ENCODE data around the gene FGF6.

Gene FGF6

GRCh38 chr12:4446335-4446734 lies 720 bp upstream of the FGF6 start:
- no peak for DNase-seq

- no peak for DNase-seq
Measured at GRCh38 chr12:4444031-4444430, 1.6 kb downstream of the FGF6 start.

- no peak for DNase-seq
Measured at GRCh38 chr12:4443616-4444015, 2.0 kb downstream of the FGF6 start.

- no peak for DNase-seq
Measured at GRCh38 chr12:4441355-4442335, 4.0 kb downstream of the FGF6 start.

- DNase-seq, result no peak
Measured at GRCh38 chr12:4440187-4440941, 5.3 kb downstream of the FGF6 start.

GRCh38 chr12:4439736-4440135 lies 5.9 kb downstream of the FGF6 start:
- DNase-seq, result no peak

- no peak for DNase-seq
Measured at GRCh38 chr12:4438834-4439596, 6.6 kb downstream of the FGF6 start.

- DNase-seq, result no peak
Measured at GRCh38 chr12:4435537-4435936, 10.1 kb downstream of the FGF6 start.

GRCh38 chr12:4434706-4435425 lies 10.7 kb downstream of the FGF6 start:
- DNase-seq, result no peak

GRCh38 chr12:4434301-4434700 lies 11.3 kb downstream of the FGF6 start:
- no peak for DNase-seq

- DNase-seq, result no peak
Measured at GRCh38 chr12:4433745-4434058, 11.9 kb downstream of the FGF6 start.

- DNase-seq, result no peak
Measured at GRCh38 chr12:4432878-4433744, 12.5 kb downstream of the FGF6 start.

- no peak for DNase-seq
Measured at GRCh38 chr12:4431866-4432265, 13.7 kb downstream of the FGF6 start.

- DNase-seq, result no peak
Measured at GRCh38 chr12:4431436-4431835, 14.2 kb downstream of the FGF6 start.

- DNase-seq, result no peak
Measured at GRCh38 chr12:4424422-4424821, 21.2 kb downstream of the FGF6 start.

GRCh38 chr12:4423528-4424195 lies 22.0 kb downstream of the FGF6 start:
- DNase-seq, result no peak

- DNase-seq, result no peak
Measured at GRCh38 chr12:4422985-4423384, 22.6 kb downstream of the FGF6 start.

- DNase-seq, result peak; percentile 21
Measured at GRCh38 chr12:4421590-4422031, 24.0 kb downstream of the FGF6 start.

- no peak for DNase-seq
Measured at GRCh38 chr12:4420138-4420670, 25.4 kb downstream of the FGF6 start.

- no peak for DNase-seq
Measured at GRCh38 chr12:4418913-4419312, 26.7 kb downstream of the FGF6 start.

- no peak for DNase-seq
Measured at GRCh38 chr12:4417936-4418335, 27.7 kb downstream of the FGF6 start.

Data from fibroblast of upper back skin (primary cell).